DND-41 (cell line): ENCODE data around the gene BGN.

Experiments
- ATAC-seq: fragments of 200-7000 bp; cut with Tn5 transposase; 3 replicates; pipeline ENCODE4 v1.9.1; 2021; ENCODE audit warnings: low read depth; ENCODE audit not compliant: insufficient read depth
- DNase-seq: peaks from one replicate; pipeline ENCODE4 v3.0.0-alpha.2; 2020
- H2AFZ ChIP-seq: 2 replicates; pipeline ENCODE4 v1.6.0; 2012; ENCODE audit warnings: low read depth, low read length
- H3K27ac ChIP-seq: 2 replicates; pipeline ENCODE4 v1.5.1; 2012; ENCODE audit warnings: low read length, inconsistent platforms
- H3K27me3 ChIP-seq: fragments of 200-600 bp; sonication (generic); 2 replicates; pipeline ENCODE4 v1.6.0; 2012; ENCODE audit warnings: low read length, mild to moderate bottlenecking, inconsistent platforms; ENCODE audit not compliant: insufficient read depth, poor library complexity
- H3K36me3 ChIP-seq: 2 replicates; pipeline ENCODE4 v1.5.1; 2012; ENCODE audit warnings: low read length, inconsistent platforms; ENCODE audit not compliant: insufficient read depth
- H3K4me1 ChIP-seq: 2 replicates; pipeline ENCODE4 v1.5.1; 2012; ENCODE audit warnings: mild to moderate bottlenecking, low read length; ENCODE audit not compliant: insufficient read depth
- H3K4me2 ChIP-seq: 2 replicates; pipeline ENCODE4 v1.6.0; 2012; ENCODE audit warnings: mild to moderate bottlenecking, moderate library complexity, low read length, inconsistent platforms; ENCODE audit not compliant: insufficient read depth
- H3K4me3 ChIP-seq, 2 experiments: fragments of 200-600 bp in 1 of 2; shearing (Covaris generic) in 1 of 2; 2 replicates each; pipeline ENCODE4 v1.5.1; 2012 to 2016; ENCODE audit warnings: inconsistent platforms in 2 of 2, low read length in 2 of 2, mild to moderate bottlenecking in 2 of 2, low read depth in 1 of 2, moderate library complexity in 1 of 2
- H3K79me2 ChIP-seq: 2 replicates; pipeline ENCODE4 v1.6.0; 2012; ENCODE audit warnings: low read length, inconsistent platforms; ENCODE audit not compliant: insufficient read depth
- H3K9ac ChIP-seq: 2 replicates; pipeline ENCODE4 v1.6.0; 2012; ENCODE audit warnings: low read depth, mild to moderate bottlenecking, inconsistent platforms, low read length, moderate library complexity
- H3K9me3 ChIP-seq: 2 replicates; pipeline ENCODE4 v1.5.1; 2012; ENCODE audit warnings: low read length, moderate library complexity, mild to moderate bottlenecking, inconsistent platforms; ENCODE audit not compliant: insufficient read depth, severe bottlenecking
- H4K20me1 ChIP-seq: 2 replicates; pipeline ENCODE4 v1.6.0; 2012; ENCODE audit warnings: low read length; ENCODE audit not compliant: insufficient read depth
- CTCF ChIP-seq: IDR thresholded peaks from 2 replicates; pipeline ENCODE4 v1.5.1; 2012; ENCODE audit warnings: borderline replicate concordance, low read length, moderate library complexity, mild to moderate bottlenecking; ENCODE audit not compliant: poor library complexity, severe bottlenecking; ENCODE audit errors: extremely low read depth
- EZH2 ChIP-seq: IDR thresholded peaks from 3 replicates; pipeline ENCODE4 v1.6.1; 2012; ENCODE audit warnings: borderline replicate concordance, low read depth, mild to moderate bottlenecking, moderate library complexity, low read length, inconsistent platforms; ENCODE audit not compliant: severe bottlenecking

Gene BGN

DNA sequence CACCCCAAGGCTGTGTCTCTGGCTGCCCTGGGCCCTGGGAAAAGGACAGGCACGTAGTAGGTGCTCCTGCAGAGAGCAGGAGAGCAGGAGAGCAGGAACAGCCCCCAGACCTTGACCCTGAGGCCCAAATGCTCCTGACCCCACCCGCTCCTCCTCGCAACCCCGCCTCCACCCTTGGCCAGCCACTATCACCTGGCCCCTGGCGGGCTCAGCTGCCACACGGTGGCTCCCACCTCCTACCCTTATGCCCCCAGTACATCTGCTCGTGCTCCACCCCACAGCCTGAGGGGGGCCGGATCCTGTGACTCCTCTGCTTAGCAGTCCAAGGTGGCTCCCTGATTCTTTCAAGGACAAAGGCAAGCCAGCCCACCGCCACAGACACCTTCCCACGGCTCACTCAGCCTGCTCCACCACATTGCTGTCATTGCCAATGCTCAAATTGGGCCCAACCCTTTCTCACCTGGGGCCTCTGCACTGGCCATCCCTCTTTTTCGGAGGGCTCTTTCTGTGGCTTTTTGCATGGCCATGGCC is 19.0 kb upstream of the BGN start:
- peaks cover 4% of the 10 kb centered on the region for H3K4me1 ChIP-seq
- H3K79me2 ChIP-seq, result no peaks in the 10 kb centered on the region
- no peak overlapping the region for H3K9ac ChIP-seq
- ATAC-seq, result no peak
- no peaks in the 10 kb centered on the region for H3K36me3 ChIP-seq
- no peaks in the 10 kb centered on the region for H3K9me3 ChIP-seq
- no peak overlapping the region for H2AFZ ChIP-seq
- H3K4me3 ChIP-seq, result no peak overlapping the region
- H3K27ac ChIP-seq, result no peak overlapping the region
- TF ChIP-seq EZH2 (no peak), CTCF (no peak)
- H4K20me1 ChIP-seq, result no peaks in the 10 kb centered on the region
- DNase-seq, result no peak
- no peaks in the 10 kb centered on the region for H3K27me3 ChIP-seq
- H3K4me2 ChIP-seq, result no peak overlapping the region

DNA sequence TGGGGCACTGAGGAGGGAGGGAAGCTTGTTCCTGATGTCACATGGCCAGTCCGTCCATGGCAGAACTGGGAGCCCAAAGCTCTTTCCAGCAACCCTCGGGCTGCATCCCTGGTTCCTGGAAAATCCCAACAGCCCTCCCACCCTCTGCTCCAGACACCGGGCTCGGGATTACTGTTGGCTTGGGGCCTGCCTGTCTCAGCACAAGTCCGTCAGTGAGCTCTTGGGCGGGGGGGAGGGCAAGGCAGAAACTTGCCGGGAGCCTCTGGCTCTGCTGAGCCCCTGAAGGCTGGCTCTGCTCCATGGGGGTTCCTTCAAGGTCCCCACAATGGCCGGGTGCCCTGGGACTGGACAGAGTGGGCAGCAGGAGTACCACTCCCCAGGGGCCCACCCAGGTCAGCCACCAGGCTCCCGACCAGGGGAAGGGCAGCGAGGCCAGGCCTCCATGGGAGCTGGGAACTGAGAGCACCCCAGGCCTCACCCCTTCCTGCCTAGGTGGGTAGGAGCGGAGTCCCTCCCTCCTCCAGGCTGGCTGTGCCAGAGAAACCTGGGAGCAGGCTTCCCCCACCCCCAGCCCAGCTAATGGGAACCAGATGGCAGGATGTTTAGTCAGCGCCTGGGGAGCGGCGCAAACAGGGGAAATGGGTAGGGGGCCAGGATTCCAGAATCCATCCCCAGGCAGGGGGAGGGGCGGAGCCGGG is 18.0 kb upstream of the BGN start:
- DNase-seq (no peak), ATAC-seq (no peak)
- Histone ChIP-seq H3K9ac (no peak overlapping the region), H3K27me3 (no peaks in the 10 kb centered on the region), H4K20me1 (no peaks in the 10 kb centered on the region), H3K4me2 (no peak overlapping the region), H3K4me3 (no peak overlapping the region), H3K9me3 (no peaks in the 10 kb centered on the region), H3K36me3 (no peaks in the 10 kb centered on the region), H3K4me1 (no peaks in the 10 kb centered on the region), H3K79me2 (no peaks in the 10 kb centered on the region), H2AFZ (no peak overlapping the region), H3K27ac (no peak overlapping the region)
- TF ChIP-seq EZH2, result no peak
- no peak for TF ChIP-seq CTCF

- no peaks in the 10 kb centered on the region for H3K4me1 ChIP-seq
- no peaks in the 10 kb centered on the region for H3K9me3 ChIP-seq
- ATAC-seq, result no peak
- H3K27me3 ChIP-seq, result no peaks in the 10 kb centered on the region
- H3K4me3 ChIP-seq, result no peak overlapping the region
- H3K36me3 ChIP-seq, result no peaks in the 10 kb centered on the region
- H3K9ac ChIP-seq, result no peak overlapping the region
- no peak overlapping the region for H3K27ac ChIP-seq
- H4K20me1 ChIP-seq, result no peaks in the 10 kb centered on the region
- no peak overlapping the region for H2AFZ ChIP-seq
- no peak overlapping the region for H3K4me2 ChIP-seq
- H3K79me2 ChIP-seq, result no peaks in the 10 kb centered on the region
- DNase-seq, result no peak
- no peak for TF ChIP-seq CTCF
- no peak for TF ChIP-seq EZH2
Measured at GRCh38 chrX:153477364-153477857, 17.4 kb upstream of the BGN start.
